HL-60 (cell line): Measurements from ENCODE around the gene MOB2.

Source experiments
- CTCF ChIP-seq: IDR thresholded peaks from one replicate; pipeline ENCODE4 v1.5.1; 2011; ENCODE audit warnings: low read length, control low read depth, inconsistent platforms; ENCODE audit not compliant: insufficient read depth
- GABPA ChIP-seq: IDR thresholded peaks from 2 replicates; pipeline ENCODE4 v1.6.1; 2012; ENCODE audit warnings: low read depth
- POLR2AphosphoS5 ChIP-seq: IDR thresholded peaks from 2 replicates; pipeline ENCODE4 v1.6.1; 2012; ENCODE audit warnings: low read depth
- REST ChIP-seq: IDR thresholded peaks from 2 replicates; pipeline ENCODE4 v1.6.1; 2012; ENCODE audit warnings: low read depth; ENCODE audit not compliant: insufficient replicate concordance
- SPI1 ChIP-seq: IDR thresholded peaks from 2 replicates; pipeline ENCODE4 v1.6.1; 2012; ENCODE audit warnings: low read depth, mild to moderate bottlenecking, borderline replicate concordance

GRCh38 chr11:1504581-1505290, 18.2 kb upstream of the MOB2 start:
- TF ChIP-seq CTCF: no peak
- no peak for TF ChIP-seq POLR2AphosphoS5
- TF ChIP-seq REST: no peak
- TF ChIP-seq SPI1: no peak
- no peak for TF ChIP-seq GABPA
